K562 (cell line): ENCODE results near the gene CRTC3. TPM values are rescaled to one million over a fixed set of nuclear protein-coding genes. Genes with fewer than 3 reads are reported as not detected.

Experiments
- BRD9 ChIP-seq: fragments of 450-650 bp; IDR thresholded peaks from 2 replicates; pipeline ENCODE4 v1.6.1; 2018; ENCODE audit warnings: low read depth; ENCODE audit not compliant: partially characterized antibody
- CBFA2T2 ChIP-seq: fragments of 450-650 bp; conservative IDR thresholded peaks from 2 replicates; pipeline ENCODE4 v1.6.1; 2017; ENCODE audit warnings: mild to moderate bottlenecking
- CBX8 ChIP-seq: fragments of 200-600 bp; sonication (generic); IDR thresholded peaks from 2 replicates; pipeline ENCODE4 v1.6.1; 2012; ENCODE audit warnings: borderline replicate concordance, mixed run types, low read depth, mild to moderate bottlenecking, moderate library complexity, mixed read lengths, low read length, control low read depth, inconsistent platforms; ENCODE audit not compliant: poor library complexity, severe bottlenecking; ENCODE audit errors: extremely low read depth
- CREB1 ChIP-seq, 2 experiments: sonication (generic) in 1 of 2; formaldehyde crosslinking in 1 of 2; IDR thresholded peaks; 2 replicates each; pipeline versions ENCODE4 v1.6.1 to v1.8.0; 2012 to 2022; ENCODE audit warnings: inconsistent platforms in 1 of 2, mild to moderate bottlenecking in 1 of 2, missing genetic modification reagents in 1 of 2, moderate library complexity in 1 of 2
- EWSR1 ChIP-seq: fragments of 450-650 bp; IDR thresholded peaks from 2 replicates; pipeline ENCODE4 v1.6.1; 2018; ENCODE audit warnings: borderline replicate concordance, mild to moderate bottlenecking, low read depth, moderate library complexity; ENCODE audit not compliant: partially characterized antibody
- HDAC2 ChIP-seq: fragments of 450-650 bp; IDR thresholded peaks from 2 replicates; pipeline ENCODE4 v1.6.1; 2016; ENCODE audit warnings: mild to moderate bottlenecking
- HNRNPUL1 ChIP-seq: fragments of 200-400 bp; formaldehyde crosslinking; IDR thresholded peaks from 2 replicates; pipeline ENCODE4 v1.6.1; 2017; ENCODE audit warnings: low read length
- HOXB6 ChIP-seq: fragments of 250-450 bp; sonication (Bioruptor Pico); IDR thresholded peaks from 2 replicates; pipeline ENCODE4 v1.5.1; 2022; ENCODE audit warnings: mild to moderate bottlenecking, borderline replicate concordance
- IRF2 ChIP-seq: sonication (generic); formaldehyde crosslinking; IDR thresholded peaks from 2 replicates; pipeline ENCODE4 v1.8.1; 2022; ENCODE audit warnings: mild to moderate bottlenecking, missing genetic modification reagents
- JUN ChIP-seq, 2 experiments: sonication (generic) in 1 of 2; formaldehyde crosslinking in 1 of 2; IDR thresholded peaks; 2 replicates each; pipeline versions ENCODE4 v1.6.1 to v1.8.0; 2012 to 2022; ENCODE audit warnings: borderline replicate concordance in 2 of 2, mild to moderate bottlenecking in 2 of 2, improper control_type of control experiment in 1 of 2, low read depth in 1 of 2, low read length in 1 of 2, missing genetic modification reagents in 1 of 2
- MYNN ChIP-seq, 2 experiments: sonication (generic); formaldehyde crosslinking in 1 of 2; IDR thresholded peaks; 2 replicates each; pipeline versions ENCODE4 v1.5.0 to v1.6.1; 2016 to 2020; ENCODE audit warnings: antibody characterized with exemption in 1 of 2, missing genetic modification reagents in 1 of 2
- NELFE ChIP-seq: IDR thresholded peaks from 2 replicates; pipeline ENCODE4 v1.6.1; 2011; ENCODE audit warnings: mild to moderate bottlenecking; ENCODE audit not compliant: insufficient read depth, insufficient read length
- PHB ChIP-seq: fragments of 250-450 bp; sonication (Bioruptor Pico); IDR thresholded peaks from 2 replicates; pipeline ENCODE4 v1.5.0; 2021
- PURB ChIP-seq: sonication (generic); formaldehyde crosslinking; IDR thresholded peaks from 2 replicates; pipeline ENCODE4 v1.9.0; 2021; ENCODE audit warnings: low read depth, mild to moderate bottlenecking, missing genetic modification reagents
- SNAPC5 ChIP-seq: fragments of 250-450 bp; sonication (Bioruptor Pico); IDR thresholded peaks from 2 replicates; pipeline ENCODE4 v1.8.0; 2021; ENCODE audit warnings: moderate library complexity, mild to moderate bottlenecking, inconsistent platforms
- TAF1 ChIP-seq: IDR thresholded peaks from 2 replicates; pipeline ENCODE4 v1.6.1; 2011; ENCODE audit warnings: mild to moderate bottlenecking, low read length, moderate library complexity; ENCODE audit not compliant: insufficient read depth, control insufficient read depth, severe bottlenecking; ENCODE audit errors: extremely low read depth
- TRIM28 ChIP-seq: fragments of 450-650 bp; IDR thresholded peaks from 2 replicates; pipeline ENCODE4 v1.6.1; 2017
- XRCC5 ChIP-seq: fragments of 200-400 bp; formaldehyde crosslinking; IDR thresholded peaks from 2 replicates; pipeline ENCODE4 v1.6.1; 2017; ENCODE audit warnings: low read depth, mild to moderate bottlenecking, low read length
- ZBTB8A ChIP-seq: fragments of 450-650 bp; IDR thresholded peaks from 2 replicates; pipeline ENCODE4 v1.6.1; 2018; ENCODE audit warnings: mild to moderate bottlenecking, moderate library complexity; ENCODE audit not compliant: partially characterized antibody
- ZNF175 ChIP-seq: fragments of 200-800 bp; sonication (Bioruptor generic); IDR thresholded peaks from 2 replicates; pipeline ENCODE4 v1.6.1; 2016; ENCODE audit warnings: low read depth, mild to moderate bottlenecking, missing genetic modification characterization, missing compliant biosample characterization
- ZNF444 ChIP-seq: fragments of 250-450 bp; sonication (Bioruptor Pico); IDR thresholded peaks from 2 replicates; pipeline ENCODE4 v1.4.0; 2020; ENCODE audit warnings: mild to moderate bottlenecking, moderate library complexity
- polyA plus RNA-seq, 8 experiments: library from polyadenylated mRNA; depleted of rRNA in 4 of 8; stranded (reverse) in 5 of 8; unstranded in 3 of 8; fragments of >200 nt; fragmentation: Nextera tagmentation in 2 of 8; fragmentation: Illumina TruSeq in 1 of 8; extraction: Ambion mirVana in 2 of 8; extraction: Trizol in 1 of 8; gene quantifications; 2 replicates each; pipeline versions ENCODE4 v1.2.1 to v1.2.3, GENCODE V29; 2011 to 2014; ENCODE audit warnings: inconsistent platforms in 1 of 8, missing spikeins in 1 of 8
- total RNA-seq, 7 experiments: library from RNA; depleted of rRNA in 6 of 7; stranded (reverse); fragments of >200 nt in 6 of 7; fragmentation: Illumina TruSeq in 2 of 7; extraction: Trizol in 2 of 7; gene quantifications; 2 replicates each; pipeline versions ENCODE4 v1.2.1 to v1.2.3, GENCODE V29; 2011 to 2021; ENCODE audit warnings: low replicate concordance in 1 of 7
- TF ChIP-seq, protein P1 (sequence below): sonication (generic); IDR thresholded peaks from 2 replicates; pipeline ENCODE4 v1.6.1; 2016
- TF ChIP-seq, protein P2 (sequence below): fragments of 450-650 bp; formaldehyde crosslinking; IDR thresholded peaks from 2 replicates; pipeline ENCODE4 v1.4.0; 2020; ENCODE audit warnings: mild to moderate bottlenecking, moderate library complexity
- TF ChIP-seq, protein P3 (sequence below): sonication (generic); formaldehyde crosslinking; IDR thresholded peaks from 2 replicates; pipeline ENCODE4 v1.8.0; 2022; ENCODE audit warnings: mild to moderate bottlenecking, missing genetic modification reagents

CRTC3 gene
- total and polyA plus RNA-seq, 9 of the 15 experiments (the other 6 are each of a cell fraction or from before 2014, with no cell fraction given): 1.2 to 19.0 (median 11.6) TPM

GRCh38 chr15:90529371-90530249 is at the start of gene CRTC3 (continued):
- TF ChIP-seq SNAPC5 (CRISPR knock-in tag): no peak
- TF ChIP-seq XRCC5: no peak
- TF ChIP-seq JUN (IDR thresholded peaks at IDR 0.05; ENCODE audit: borderline replicate concordance, low read depth, low read length): no peak
- TF ChIP-seq JUN (CRISPR knock-in tag; IDR thresholded peaks at IDR 0.05; ENCODE audit: borderline replicate concordance): 0 out of 2 replicates have a peak, but pooled peaks have one; percentile 63
- TF ChIP-seq CBX8: no peak
- TF ChIP-seq TAF1: peak; percentile 31
- TF ChIP-seq, protein P1, sequence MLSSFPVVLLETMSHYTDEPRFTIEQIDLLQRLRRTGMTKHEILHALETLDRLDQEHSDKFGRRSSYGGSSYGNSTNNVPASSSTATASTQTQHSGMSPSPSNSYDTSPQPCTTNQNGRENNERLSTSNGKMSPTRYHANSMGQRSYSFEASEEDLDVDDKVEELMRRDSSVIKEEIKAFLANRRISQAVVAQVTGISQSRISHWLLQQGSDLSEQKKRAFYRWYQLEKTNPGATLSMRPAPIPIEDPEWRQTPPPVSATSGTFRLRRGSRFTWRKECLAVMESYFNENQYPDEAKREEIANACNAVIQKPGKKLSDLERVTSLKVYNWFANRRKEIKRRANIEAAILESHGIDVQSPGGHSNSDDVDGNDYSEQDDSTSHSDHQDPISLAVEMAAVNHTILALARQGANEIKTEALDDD: no peak
- no peak for TF ChIP-seq ZNF444 (CRISPR knock-in tag)
- TF ChIP-seq IRF2 (CRISPR knock-in tag): no peak
- TF ChIP-seq PHB (CRISPR knock-in tag): no peak
- no peak for TF ChIP-seq TRIM28
- TF ChIP-seq, protein P2, sequence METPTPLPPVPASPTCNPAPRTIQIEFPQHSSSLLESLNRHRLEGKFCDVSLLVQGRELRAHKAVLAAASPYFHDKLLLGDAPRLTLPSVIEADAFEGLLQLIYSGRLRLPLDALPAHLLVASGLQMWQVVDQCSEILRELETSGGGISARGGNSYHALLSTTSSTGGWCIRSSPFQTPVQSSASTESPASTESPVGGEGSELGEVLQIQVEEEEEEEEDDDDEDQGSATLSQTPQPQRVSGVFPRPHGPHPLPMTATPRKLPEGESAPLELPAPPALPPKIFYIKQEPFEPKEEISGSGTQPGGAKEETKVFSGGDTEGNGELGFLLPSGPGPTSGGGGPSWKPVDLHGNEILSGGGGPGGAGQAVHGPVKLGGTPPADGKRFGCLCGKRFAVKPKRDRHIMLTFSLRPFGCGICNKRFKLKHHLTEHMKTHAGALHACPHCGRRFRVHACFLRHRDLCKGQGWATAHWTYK (CRISPR knock-in tag): no peak
- no peak for TF ChIP-seq ZBTB8A
- no peak for TF ChIP-seq NELFE
- TF ChIP-seq BRD9: no peak
- no peak for TF ChIP-seq EWSR1
- no peak for TF ChIP-seq PURB (CRISPR knock-in tag)
- TF ChIP-seq, protein P3, sequence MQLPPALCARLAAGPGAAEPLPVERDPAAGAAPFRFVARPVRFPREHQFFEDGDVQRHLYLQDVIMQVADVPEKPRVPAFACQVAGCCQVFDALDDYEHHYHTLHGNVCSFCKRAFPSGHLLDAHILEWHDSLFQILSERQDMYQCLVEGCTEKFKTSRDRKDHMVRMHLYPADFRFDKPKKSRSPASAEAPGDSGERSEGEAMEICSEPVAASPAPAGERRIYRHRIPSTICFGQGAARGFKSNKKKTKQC (CRISPR knock-in tag): peak; percentile 4; the same call in 1 of the 2 replicates
- no peak for TF ChIP-seq HOXB6 (CRISPR knock-in tag)
- no peak for TF ChIP-seq ZNF175 (CRISPR knock-in tag)
- TF ChIP-seq CBFA2T2: no peak
- TF ChIP-seq HDAC2: no peak
- TF ChIP-seq CREB1 (IDR thresholded peaks at IDR 0.05): no peak
- TF ChIP-seq CREB1 (CRISPR knock-in tag; IDR thresholded peaks at IDR 0.05): no peak
- no peak for TF ChIP-seq MYNN (IDR thresholded peaks at IDR 0.05)
- TF ChIP-seq MYNN (CRISPR knock-in tag; IDR thresholded peaks at IDR 0.05): no peak
- TF ChIP-seq HNRNPUL1: no peak
